AG04450 (cell line): ENCODE data around the gene DHX58. TPM values are rescaled to one million over a fixed set of nuclear protein-coding genes. Genes with fewer than 3 reads are reported as not detected.

Experiments used
- CTCF ChIA-PET: fragments of 300-600, 350-600 bp; formaldehyde crosslinking; extraction: SDS; loops from one replicate; lab custom pipeline; 2022; ENCODE audit warnings: antibody characterized with exemption, inconsistent platforms; lab: Charles Lee
- POLR2A ChIA-PET: fragments of 350-600 bp; formaldehyde crosslinking; extraction: SDS; loops from one replicate; lab custom pipeline; 2021; ENCODE audit warnings: antibody characterized with exemption, inconsistent platforms; lab: Yijun Ruan, JAX
- DNase-seq: peaks from one replicate; pipeline ENCODE4 v3.0.0-alpha.2; 2011; ENCODE audit warnings: low read depth, low spot score
- H3K27ac ChIP-seq: one replicate; pipeline ENCODE4 v1.5.1; 2012; ENCODE audit warnings: low read depth, low read length, control low read depth
- H3K27me3 ChIP-seq: one replicate; pipeline ENCODE4 v1.6.0; 2012; ENCODE audit warnings: low read length; ENCODE audit not compliant: control insufficient read depth, insufficient read depth
- H3K4me3 ChIP-seq: 2 replicates; pipeline ENCODE4 v1.5.1; 2011; ENCODE audit warnings: mild to moderate bottlenecking, low read depth, low read length, control low read depth
- H3K9me3 ChIP-seq: 2 replicates; pipeline ENCODE4 v1.5.1; 2012; ENCODE audit warnings: low read length; ENCODE audit not compliant: control insufficient read depth, insufficient read depth
- CTCF ChIP-seq: IDR thresholded peaks from 2 replicates; pipeline ENCODE4 v1.5.1; 2011; ENCODE audit warnings: low read depth, low read length, control low read depth, inconsistent platforms
- polyA plus RNA-seq: library from polyadenylated mRNA; depleted of rRNA; stranded (reverse); fragments of >200 nt; gene quantifications from 2 replicates; pipeline ENCODE4 v1.2.3, GENCODE V29; 2011

DHX58 gene
- polyA plus RNA-seq, 1 experiment = 2.0 TPM

GRCh38 chr17:42110301-42111264 is 1.9 kb downstream of the DHX58 start:
- ChIA-PET CTCF (interaction anchor here (0.7 to 1.4 kb wide), 2 partner anchors 9 to 85 kb away, joined by 4 to 6 read pairs; no protein-coding TSS in a partner anchor), POLR2A (interaction anchor here (0.6 kb wide), 2 partner anchors 85 to 616 kb away, joined by 3 read pairs; no protein-coding TSS in a partner anchor)

GRCh38 chr17:42109086-42109485 is 3.4 kb downstream of the DHX58 start:
- DNase-seq = no peak
- H3K27me3 ChIP-seq = no peaks in the 10 kb centered on the region
- no peak for TF ChIP-seq CTCF
- CTCF ChIA-PET = interaction anchor here (1.0 kb wide), 1 partner anchor 42 kb away, joined by 3 read pairs; no protein-coding TSS in a partner anchor
- no peak overlapping the region for H3K4me3 ChIP-seq
- POLR2A ChIA-PET = no interaction called here
- H3K27ac ChIP-seq = no peak overlapping the region
- no peaks in the 10 kb centered on the region; the same call in 1 of the 2 replicates for H3K9me3 ChIP-seq

More at GRCh38 chr17:42110301-42111264, 1.9 kb downstream of the DHX58 start:
- Histone ChIP-seq H3K4me3 (no peak overlapping the region), H3K27me3 (no peaks in the 10 kb centered on the region), H3K27ac (no peak overlapping the region), H3K9me3 (no peaks in the 10 kb centered on the region; the same call in 1 of the 2 replicates)
- no peak for TF ChIP-seq CTCF
- DNase-seq = no peak

GRCh38 chr17:42107597-42108576 is 4.6 kb downstream of the DHX58 start:
- TF ChIP-seq CTCF = no peak
- Histone ChIP-seq H3K4me3 (peak overlapping the region; percentile 53), H3K9me3 (no peaks in the 10 kb centered on the region; the same call in 1 of the 2 replicates), H3K27me3 (peaks cover 7% of the 10 kb centered on the region), H3K27ac (no peak overlapping the region)
- DNase-seq = no peak
- ChIA-PET CTCF (interaction anchor here (0.6 to 1.0 kb wide), 3 partner anchors 23 to 102 kb away, joined by 3 to 4 read pairs (median 3); no protein-coding TSS in a partner anchor), POLR2A (interaction anchor here (1.4 kb wide), 1 partner anchor 91 kb away, joined by 3 read pairs; the partner anchor contains the start of gene DNAJC7)

- Histone ChIP-seq H3K4me3 (peak overlapping the region; percentile 53; the same call in 1 of the 2 replicates), H3K27ac (no peak overlapping the region), H3K9me3 (no peaks in the 10 kb centered on the region; the same call in 1 of the 2 replicates), H3K27me3 (peaks cover 8% of the 10 kb centered on the region)
- TF ChIP-seq CTCF = no peak
- DNase-seq = no peak
- CTCF ChIA-PET = interaction anchor here (0.8 kb wide), 1 partner anchor 41 kb away, joined by 3 read pairs; no protein-coding TSS in a partner anchor
- POLR2A ChIA-PET = interaction anchor here (0.6 to 1.4 kb wide), 2 partner anchors 90 to 424 kb away, joined by 3 read pairs; partner anchors contain the start of gene DNAJC7
Observed at GRCh38 chr17:42107124-42107523, 5.4 kb downstream of the DHX58 start.
